Natural killer cell (primary cell): Measurements from ENCODE around the gene FMO5. TPM values are rescaled to one million over a fixed set of nuclear protein-coding genes. Genes with fewer than 3 reads are reported as not detected.

Experiments used
- ATAC-seq, 3 donors: fragments of 150-1000 bp in 2 of 3; fragments of 200-7000 bp in 1 of 3; cut with Tn5 transposase; 1 replicate in 1 of 3; 2 replicates in 2 of 3; pipeline ENCODE4 v1.10.0; 2021; ENCODE audit warnings: mild to moderate bottlenecking in 2 of 3, moderate library complexity in 2 of 3
- DNase-seq, 2 donors: peaks; one replicate each; pipeline versions ENCODE4 v3.0.0 to v3.0.0-alpha.2; 2013 to 2021; ENCODE audit warnings: mixed read lengths in 1 of 2
- H3K27ac ChIP-seq: one replicate; pipeline ENCODE4 v1.5.1; 2013; ENCODE audit warnings: mild to moderate bottlenecking, low read length
- H3K27me3 ChIP-seq: one replicate; pipeline ENCODE4 v1.6.1; 2013; ENCODE audit warnings: low read length; ENCODE audit not compliant: control insufficient read depth, insufficient read depth
- H3K36me3 ChIP-seq: one replicate; pipeline ENCODE4 v1.6.1; 2013; ENCODE audit warnings: low read length; ENCODE audit not compliant: control insufficient read depth, insufficient read depth
- H3K4me1 ChIP-seq: one replicate; pipeline ENCODE4 v1.6.1; 2013; ENCODE audit warnings: low read length; ENCODE audit not compliant: control insufficient read depth, insufficient read depth
- H3K4me3 ChIP-seq: one replicate; pipeline ENCODE4 v1.5.1; 2013; ENCODE audit warnings: low read length
- H3K9me3 ChIP-seq: one replicate; pipeline ENCODE4 v1.6.1; 2013; ENCODE audit warnings: low read length; ENCODE audit not compliant: control insufficient read depth, insufficient read depth
- H3K27ac Mint-ChIP-seq, 2 donors: one replicate each; pipeline ENCODE4 v1.8.0; 2022; ENCODE audit warnings: mild to moderate bottlenecking in 2 of 2, mixed read lengths in 2 of 2, moderate library complexity in 1 of 2
- H3K27me3 Mint-ChIP-seq, 2 donors: one replicate each; pipeline ENCODE4 v1.8.0; 2022; ENCODE audit warnings: low read depth in 2 of 2, mixed read lengths in 2 of 2
- H3K36me3 Mint-ChIP-seq: one replicate; pipeline ENCODE4 v1.8.0; 2022; ENCODE audit warnings: mixed read lengths
- H3K4me1 Mint-ChIP-seq, 2 donors: one replicate each; pipeline ENCODE4 v1.8.0; 2022; ENCODE audit warnings: mixed read lengths in 2 of 2
- H3K4me3 Mint-ChIP-seq: one replicate; pipeline ENCODE4 v1.8.0; 2022; ENCODE audit warnings: mild to moderate bottlenecking, moderate library complexity, mixed read lengths
- H3K9me3 Mint-ChIP-seq, 2 donors: one replicate each; pipeline ENCODE4 v1.8.0; 2022; ENCODE audit warnings: mixed read lengths in 2 of 2
- CTCF ChIP-seq: fragments of 200-600 bp; IDR thresholded peaks from one replicate; pipeline ENCODE4 v1.8.0; 2022; ENCODE audit warnings: antibody characterized with exemption
- WGBS: methylation state at CpG from one replicate; pipeline ENCODE4 v1.1.7; 2013; ENCODE audit warnings: missing lambda C conversion rate; ENCODE audit not compliant: insufficient coverage; 5-methylcytosine and 5-hydroxymethylcytosine counted together
- intact Hi-C: fragments of 100-400 bp; cut with micrococcal nuclease; formaldehyde crosslinking; loops from one replicate; pipeline ENCODE4 v1.14.2; 2022
- total RNA-seq, 4 donors: library from RNA; stranded (reverse); fragments of 120-200 nt in 1 of 4; gene quantifications; one replicate each; pipeline versions ENCODE4 v1.2.3 to v1.2.4, GENCODE V29; 2013 to 2022

Gene FMO5
- total RNA-seq, 3 donors from 2014 or later (not counting 1 experiment from before 2014, with no cell fraction given) = 5.8 to 6.0 (median 6.0) TPM

- Histone ChIP-seq H3K4me3 (no peak overlapping the region), H3K4me1 (peaks cover 8% of the 10 kb centered on the region), H3K9me3 (no peaks in the 10 kb centered on the region), H3K27ac (no peak overlapping the region), H3K36me3 (no peaks in the 10 kb centered on the region), H3K27me3 (no peaks in the 10 kb centered on the region)
- intact Hi-C loops = no loop called here
- TF ChIP-seq CTCF = no peak
- Mint-ChIP-seq H3K27me3 (peaks cover 0 to 8% of the 10 kb centered on the region in 2 donors), H3K4me1 (peaks cover 15 to 16% of the 10 kb centered on the region in 2 donors), H3K4me3 (no peak overlapping the region), H3K27ac (no peak overlapping the region), H3K36me3 (no peaks in the 10 kb centered on the region), H3K9me3 (no peaks in the 10 kb centered on the region)
- DNase-seq (no peak), ATAC-seq (no peak)
- 91% methylated on average over 11 of the region's 11 CpGs for WGBS
These were observed 14.0 kb upstream of the FMO5 start for GRCh38 chr1:147238925-147239820.

- Histone ChIP-seq H3K4me1 (peaks cover 5% of the 10 kb centered on the region), H3K9me3 (no peaks in the 10 kb centered on the region), H3K27ac (no peak overlapping the region), H3K4me3 (no peak overlapping the region), H3K36me3 (no peaks in the 10 kb centered on the region), H3K27me3 (no peaks in the 10 kb centered on the region)
- intact Hi-C loops = no loop called here
- Mint-ChIP-seq H3K36me3 (no peaks in the 10 kb centered on the region), H3K27me3 (peaks cover 0 to 10% of the 10 kb centered on the region in 2 donors), H3K4me3 (no peak overlapping the region), H3K9me3 (no peaks in the 10 kb centered on the region), H3K27ac (no peak overlapping the region), H3K4me1 (peaks cover 6 to 7% of the 10 kb centered on the region in 2 donors)
- WGBS = 93% methylated on average over 3 of the region's 3 CpGs
- ATAC-seq (no peak), DNase-seq (no peak)
- no peak for TF ChIP-seq CTCF
These were observed 13.1 kb upstream of the FMO5 start for GRCh38 chr1:147238053-147238902.

- ATAC-seq = no peak
- no peak for TF ChIP-seq CTCF
- no peaks in the 10 kb centered on the region for H3K9me3 Mint-ChIP-seq
- intact Hi-C loops = no loop called here
- H3K4me3 Mint-ChIP-seq = no peak overlapping the region
- WGBS = 74% methylated on average over 3 of the region's 3 CpGs
- H3K27ac Mint-ChIP-seq = no peak overlapping the region
- H3K27me3 Mint-ChIP-seq = peaks cover 0 to 10% of the 10 kb centered on the region in 2 donors
- H3K27me3 ChIP-seq = no peaks in the 10 kb centered on the region
- DNase-seq = no peak
- H3K9me3 ChIP-seq = no peaks in the 10 kb centered on the region
- no peaks in the 10 kb centered on the region for H3K36me3 Mint-ChIP-seq
- no peak overlapping the region for H3K27ac ChIP-seq
- no peak overlapping the region for H3K4me3 ChIP-seq
- H3K36me3 ChIP-seq = no peaks in the 10 kb centered on the region
- H3K4me1 Mint-ChIP-seq = peaks cover 4% of the 10 kb centered on the region in 2 donors
- peaks cover 3% of the 10 kb centered on the region for H3K4me1 ChIP-seq
These were observed 12.0 kb upstream of the FMO5 start for GRCh38 chr1:147236959-147237791.
